IMR-90 (cell line): Measurements from ENCODE around the gene RUFY4. TPM values are rescaled to one million over a fixed set of nuclear protein-coding genes. Genes with fewer than 3 reads are reported as not detected.

Source experiments
- ATAC-seq: fragments of 200-7000 bp; cut with Tn5 transposase; 2 replicates; pipeline ENCODE4 v1.9.1; 2020; ENCODE audit warnings: low read depth, mild to moderate bottlenecking, moderate library complexity
- BruUV-seq: library from RNA; stranded (reverse); fragments of 400-500 nt; replicated peaks from 2 replicates; lab custom pipeline; 2021; lab: Mats Ljungman, UMichigan
- CTCF ChIA-PET: fragments of 300-600 bp; formaldehyde crosslinking; extraction: SDS; loops from one replicate; lab custom pipeline; 2021; ENCODE audit warnings: antibody characterized with exemption; lab: Yijun Ruan, JAX
- POLR2A ChIA-PET: fragments of 300-600 bp; sonication (Branson Sonifier 250); formaldehyde crosslinking; loops from one replicate; lab custom pipeline; 2022; ENCODE audit warnings: antibody characterized with exemption; ENCODE audit not compliant: unreplicated experiment; lab: Charles Lee
- DNase-seq: peaks from one replicate; pipeline ENCODE4 v3.0.0; 2013
- H2AFZ ChIP-seq: replicated peaks from 2 replicates; pipeline ENCODE3; 2013; ENCODE audit warnings: low read length, mild to moderate bottlenecking; ENCODE audit not compliant: poor library complexity
- H2AK5ac ChIP-seq: 2 replicates; pipeline ENCODE4 v1.6.1; 2013; ENCODE audit warnings: low read depth, low read length, inconsistent platforms
- H2AK9ac ChIP-seq: replicated peaks from 2 replicates; pipeline ENCODE3; 2013; ENCODE audit warnings: mild to moderate bottlenecking, low read depth, low read length, moderate library complexity; ENCODE audit not compliant: poor library complexity
- H2BK120ac ChIP-seq: 2 replicates; pipeline ENCODE4 v1.6.1; 2013; ENCODE audit warnings: low read depth, low read length, inconsistent platforms
- H2BK15ac ChIP-seq: 3 replicates; pipeline ENCODE4 v1.6.1; 2013; ENCODE audit warnings: low read depth, low read length, inconsistent platforms
- H2BK20ac ChIP-seq: 2 replicates; pipeline ENCODE4 v1.6.1; 2013; ENCODE audit warnings: low read depth, mild to moderate bottlenecking, inconsistent platforms, low read length, moderate library complexity
- H2BK5ac ChIP-seq: 2 replicates; pipeline ENCODE4 v1.6.1; 2013; ENCODE audit warnings: mild to moderate bottlenecking, low read depth, low read length, inconsistent platforms; ENCODE audit not compliant: poor library complexity, severe bottlenecking
- H3K14ac ChIP-seq: replicated peaks from 2 replicates; pipeline ENCODE4 v1.6.1; 2013; ENCODE audit warnings: low read depth, low read length, inconsistent platforms
- H3K18ac ChIP-seq: 2 replicates; pipeline ENCODE4 v1.6.1; 2013; ENCODE audit warnings: low read depth, low read length, control low read depth
- H3K23ac ChIP-seq: 2 replicates; pipeline ENCODE4 v1.6.1; 2013; ENCODE audit warnings: low read depth, low read length, inconsistent platforms
- H3K27ac ChIP-seq: 2 replicates; pipeline ENCODE4 v1.5.1; 2013; ENCODE audit warnings: mild to moderate bottlenecking, control low read depth, low read length; ENCODE audit not compliant: insufficient read depth
- H3K27me3 ChIP-seq: 2 replicates; pipeline ENCODE4 v1.6.1; 2013; ENCODE audit warnings: low read length; ENCODE audit not compliant: control insufficient read depth, insufficient read depth
- H3K36me3 ChIP-seq: 2 replicates; pipeline ENCODE4 v1.6.1; 2013; ENCODE audit warnings: low read length, mixed read lengths; ENCODE audit not compliant: control insufficient read depth, insufficient read depth
- H3K4ac ChIP-seq: 2 replicates; pipeline ENCODE4 v1.6.1; 2013; ENCODE audit warnings: low read depth, low read length, inconsistent platforms
- H3K4me1 ChIP-seq: 2 replicates; pipeline ENCODE4 v1.6.1; 2013; ENCODE audit warnings: low read length, mixed read lengths; ENCODE audit not compliant: control insufficient read depth, insufficient read depth
- H3K4me2 ChIP-seq: 2 replicates; pipeline ENCODE4 v1.6.1; 2013; ENCODE audit warnings: low read depth, mild to moderate bottlenecking, control low read depth, low read length, moderate library complexity
- H3K4me3 ChIP-seq: 2 replicates; pipeline ENCODE4 v1.5.1; 2013; ENCODE audit warnings: low read depth, mild to moderate bottlenecking, control low read depth, low read length, moderate library complexity; ENCODE audit not compliant: insufficient read depth
- H3K56ac ChIP-seq: 2 replicates; pipeline ENCODE4 v1.6.1; 2013; ENCODE audit warnings: low read length, inconsistent platforms; ENCODE audit not compliant: insufficient read depth; ENCODE audit errors: extremely low read depth
- H3K79me1 ChIP-seq, 2 experiments: 2 replicates each; pipeline ENCODE4 v1.6.1; 2013; ENCODE audit warnings: low read length in 2 of 2, inconsistent platforms in 1 of 2, low read depth in 1 of 2
- H3K9ac ChIP-seq: 2 replicates; pipeline ENCODE4 v1.6.1; 2013; ENCODE audit warnings: low read depth, low read length, control low read depth
- H3K9me1 ChIP-seq: 2 replicates; pipeline ENCODE4 v1.6.1; 2013; ENCODE audit warnings: low read length, inconsistent platforms; ENCODE audit not compliant: insufficient read depth
- H3K9me3 ChIP-seq: 2 replicates; pipeline ENCODE4 v1.6.1; 2013; ENCODE audit warnings: low read length; ENCODE audit not compliant: control insufficient read depth, insufficient read depth
- H4K20me1 ChIP-seq: 2 replicates; pipeline ENCODE4 v1.6.1; 2013; ENCODE audit warnings: low read length, inconsistent platforms; ENCODE audit not compliant: insufficient read depth
- H4K5ac ChIP-seq: 2 replicates; pipeline ENCODE4 v1.6.1; 2013; ENCODE audit warnings: mild to moderate bottlenecking, low read depth, low read length, control low read depth
- H4K8ac ChIP-seq, 2 experiments: 2 replicates each; pipeline ENCODE4 v1.6.1; 2013; ENCODE audit warnings: low read depth in 2 of 2, low read length in 2 of 2, control low read depth in 1 of 2, inconsistent platforms in 1 of 2
- H4K91ac ChIP-seq: 2 replicates; pipeline ENCODE4 v1.6.1; 2013; ENCODE audit warnings: low read depth, low read length, inconsistent platforms; ENCODE audit not compliant: insufficient read depth
- BHLHE40 ChIP-seq: fragments of 150-350 bp; IDR thresholded peaks from 2 replicates; pipeline ENCODE4 v1.6.1; 2016; ENCODE audit warnings: mild to moderate bottlenecking, low read depth, low read length
- CEBPB ChIP-seq: IDR thresholded peaks from 2 replicates; pipeline ENCODE4 v1.6.1; 2012; ENCODE audit warnings: low read depth, low read length, improper control_type of control experiment
- CHD1 ChIP-seq: IDR thresholded peaks from 2 replicates; pipeline ENCODE4 v1.6.1; 2012; ENCODE audit warnings: low read depth, low read length, improper control_type of control experiment
- FOS ChIP-seq: fragments of 150-350 bp; IDR thresholded peaks from 2 replicates; pipeline ENCODE4 v1.6.1; 2016; ENCODE audit warnings: low read depth, low read length
- MAFK ChIP-seq: IDR thresholded peaks from 2 replicates; pipeline ENCODE4 v1.6.1; 2012; ENCODE audit warnings: low read depth, low read length, improper control_type of control experiment
- MAZ ChIP-seq: IDR thresholded peaks from 2 replicates; pipeline ENCODE4 v1.6.1; 2012; ENCODE audit warnings: low read depth, mild to moderate bottlenecking, low read length, improper control_type of control experiment, moderate library complexity, borderline replicate concordance
- MXI1 ChIP-seq: IDR thresholded peaks from 2 replicates; pipeline ENCODE4 v1.6.1; 2012; ENCODE audit warnings: low read depth, mild to moderate bottlenecking, low read length, moderate library complexity, borderline replicate concordance
- NFE2L2 ChIP-seq: fragments of 150-350 bp; IDR thresholded peaks from 2 replicates; pipeline ENCODE4 v1.6.1; 2016; ENCODE audit warnings: low read depth, mild to moderate bottlenecking, low read length
- RAD21 ChIP-seq: IDR thresholded peaks from 2 replicates; pipeline ENCODE4 v1.6.1; 2012; ENCODE audit warnings: low read length, improper control_type of control experiment
- RCOR1 ChIP-seq: IDR thresholded peaks from 2 replicates; pipeline ENCODE4 v1.6.1; 2012; ENCODE audit warnings: mild to moderate bottlenecking, low read length, improper control_type of control experiment; ENCODE audit not compliant: insufficient replicate concordance
- RFX5 ChIP-seq: IDR thresholded peaks from 2 replicates; pipeline ENCODE4 v1.8.0; 2012; ENCODE audit warnings: low read depth, mild to moderate bottlenecking, low read length, moderate library complexity
- SMC3 ChIP-seq: fragments of 150-350 bp; IDR thresholded peaks from 2 replicates; pipeline ENCODE4 v1.6.1; 2016; ENCODE audit warnings: low read depth, mild to moderate bottlenecking, antibody characterized with exemption, low read length, moderate library complexity
- WGBS, 2 experiments: methylation state at CpG; one replicate each; pipeline versions ENCODE4 v1.1.5 to v1.1.7; 2013; ENCODE audit warnings: missing lambda C conversion rate in 2 of 2; ENCODE audit not compliant: insufficient read length in 1 of 2; ENCODE audit errors: extremely low coverage in 2 of 2; 5-methylcytosine and 5-hydroxymethylcytosine counted together
- dilution Hi-C: fragments of 300-500 bp; cut with HindIII; formaldehyde crosslinking; loops from one replicate; pipeline ENCODE4 v1.14.3; 2018; ENCODE audit warnings: low sequenced_read_pairs; ENCODE audit not compliant: unreplicated experiment
- in situ Hi-C: fragments of 300-500 bp; cut with MboI; formaldehyde crosslinking; loops from 3 replicates; pipeline ENCODE4 v1.14.3; 2019; ENCODE audit warnings: low sequenced_read_pairs, inconsistent platforms, mixed read lengths
- intact Hi-C: fragments of 100-400 bp; cut with micrococcal nuclease; formaldehyde crosslinking; loops from 2 replicates; pipeline ENCODE4 v1.10.0; 2022
- polyA plus RNA-seq, 3 experiments: library from polyadenylated mRNA; depleted of rRNA; stranded (reverse); fragments of >200 nt; gene quantifications; 2 replicates each; pipeline ENCODE4 v1.2.3, GENCODE V29; 2012; ENCODE audit warnings: low replicate concordance in 1 of 3
- total RNA-seq: library from RNA; depleted of rRNA; stranded (reverse); fragments of >200 nt; gene quantifications from 2 replicates; pipeline ENCODE4 v1.2.3, GENCODE V29; 2012
- TF ChIP-seq, protein P1 (sequence below): fragments of 150-350 bp; IDR thresholded peaks from 2 replicates; pipeline ENCODE4 v1.6.1; 2016; ENCODE audit warnings: low read depth, mild to moderate bottlenecking, low read length, moderate library complexity, borderline replicate concordance
- TF ChIP-seq, protein P2 (sequence below): conservative IDR thresholded peaks from 2 replicates; pipeline ENCODE4 v1.5.1; 2012; ENCODE audit warnings: mild to moderate bottlenecking, low read depth, low read length, improper control_type of control experiment
- TF ChIP-seq, protein P3 (sequence below): fragments of 150-350 bp; IDR thresholded peaks from 2 replicates; pipeline ENCODE4 v1.6.1; 2017; ENCODE audit warnings: mild to moderate bottlenecking, antibody characterized with exemption, low read length, low read depth

The RUFY4 gene
- total and polyA plus RNA-seq, 2 of the 4 experiments (the other 2 are of a cell fraction) = not detected

DNA sequence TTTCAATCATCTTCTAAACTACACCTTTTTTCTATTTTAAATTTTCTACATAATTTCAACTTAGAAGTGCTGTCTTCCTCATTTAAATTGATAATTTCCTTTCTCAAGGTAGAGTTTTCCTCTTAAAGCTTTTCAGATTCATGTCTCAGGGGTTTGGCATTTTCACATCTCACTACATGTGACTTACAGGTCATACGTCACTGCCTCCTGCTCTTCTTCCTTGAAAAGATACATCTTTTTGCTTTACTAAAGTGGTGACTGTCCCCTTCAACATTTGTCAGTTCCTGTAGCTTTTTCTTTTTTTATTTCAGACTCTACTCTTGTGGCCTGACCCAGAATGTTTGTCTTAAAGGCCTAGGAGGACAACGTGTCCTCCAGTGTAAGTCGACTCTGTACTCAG is 17.1 kb upstream of the RUFY4 start:
- no peaks in the 10 kb centered on the region for H3K9me1 ChIP-seq
- no peaks in the 10 kb centered on the region for H3K4me1 ChIP-seq
- H3K36me3 ChIP-seq = no peaks in the 10 kb centered on the region
- H4K8ac ChIP-seq = no peak overlapping the region
- no peak for TF ChIP-seq CEBPB
- no peak for TF ChIP-seq FOS
- no peak for TF ChIP-seq MAZ
- TF ChIP-seq, protein P1, sequence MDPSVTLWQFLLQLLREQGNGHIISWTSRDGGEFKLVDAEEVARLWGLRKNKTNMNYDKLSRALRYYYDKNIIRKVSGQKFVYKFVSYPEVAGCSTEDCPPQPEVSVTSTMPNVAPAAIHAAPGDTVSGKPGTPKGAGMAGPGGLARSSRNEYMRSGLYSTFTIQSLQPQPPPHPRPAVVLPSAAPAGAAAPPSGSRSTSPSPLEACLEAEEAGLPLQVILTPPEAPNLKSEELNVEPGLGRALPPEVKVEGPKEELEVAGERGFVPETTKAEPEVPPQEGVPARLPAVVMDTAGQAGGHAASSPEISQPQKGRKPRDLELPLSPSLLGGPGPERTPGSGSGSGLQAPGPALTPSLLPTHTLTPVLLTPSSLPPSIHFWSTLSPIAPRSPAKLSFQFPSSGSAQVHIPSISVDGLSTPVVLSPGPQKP = no peak
- no peak for TF ChIP-seq SMC3
- TF ChIP-seq MAFK = no peak
- TF ChIP-seq MXI1 = no peak
- no peak for TF ChIP-seq RCOR1
- no peak for TF ChIP-seq NFE2L2
- no peak for TF ChIP-seq BHLHE40
- TF ChIP-seq CHD1 = no peak
- no peak for TF ChIP-seq RFX5
- TF ChIP-seq, protein P2, sequence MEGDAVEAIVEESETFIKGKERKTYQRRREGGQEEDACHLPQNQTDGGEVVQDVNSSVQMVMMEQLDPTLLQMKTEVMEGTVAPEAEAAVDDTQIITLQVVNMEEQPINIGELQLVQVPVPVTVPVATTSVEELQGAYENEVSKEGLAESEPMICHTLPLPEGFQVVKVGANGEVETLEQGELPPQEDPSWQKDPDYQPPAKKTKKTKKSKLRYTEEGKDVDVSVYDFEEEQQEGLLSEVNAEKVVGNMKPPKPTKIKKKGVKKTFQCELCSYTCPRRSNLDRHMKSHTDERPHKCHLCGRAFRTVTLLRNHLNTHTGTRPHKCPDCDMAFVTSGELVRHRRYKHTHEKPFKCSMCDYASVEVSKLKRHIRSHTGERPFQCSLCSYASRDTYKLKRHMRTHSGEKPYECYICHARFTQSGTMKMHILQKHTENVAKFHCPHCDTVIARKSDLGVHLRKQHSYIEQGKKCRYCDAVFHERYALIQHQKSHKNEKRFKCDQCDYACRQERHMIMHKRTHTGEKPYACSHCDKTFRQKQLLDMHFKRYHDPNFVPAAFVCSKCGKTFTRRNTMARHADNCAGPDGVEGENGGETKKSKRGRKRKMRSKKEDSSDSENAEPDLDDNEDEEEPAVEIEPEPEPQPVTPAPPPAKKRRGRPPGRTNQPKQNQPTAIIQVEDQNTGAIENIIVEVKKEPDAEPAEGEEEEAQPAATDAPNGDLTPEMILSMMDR = no peak
- no peak for TF ChIP-seq RAD21
- TF ChIP-seq, protein P3, sequence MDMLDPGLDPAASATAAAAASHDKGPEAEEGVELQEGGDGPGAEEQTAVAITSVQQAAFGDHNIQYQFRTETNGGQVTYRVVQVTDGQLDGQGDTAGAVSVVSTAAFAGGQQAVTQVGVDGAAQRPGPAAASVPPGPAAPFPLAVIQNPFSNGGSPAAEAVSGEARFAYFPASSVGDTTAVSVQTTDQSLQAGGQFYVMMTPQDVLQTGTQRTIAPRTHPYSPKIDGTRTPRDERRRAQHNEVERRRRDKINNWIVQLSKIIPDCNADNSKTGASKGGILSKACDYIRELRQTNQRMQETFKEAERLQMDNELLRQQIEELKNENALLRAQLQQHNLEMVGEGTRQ = no peak
- no peak overlapping the region for H2BK120ac ChIP-seq
- H3K27ac ChIP-seq = no peak overlapping the region
- ATAC-seq = no peak
- no peak overlapping the region for H2BK5ac ChIP-seq
- no peak overlapping the region for H3K18ac ChIP-seq
- H3K9me3 ChIP-seq = peaks cover 10% of the 10 kb centered on the region
- CTCF ChIA-PET = interaction anchor here (0.5 to 0.6 kb wide), 2 partner anchors 86 to 258 kb away, joined by 3 to 5 read pairs; no protein-coding TSS in a partner anchor
- intact Hi-C loops = no loop called here
- H3K79me1 ChIP-seq = no peaks in the 10 kb centered on the region
- 57% methylated on average over 2 of the region's 3 CpGs; no CpG with 5 or more reads in 1 of the 2 experiments for WGBS, 2 experiments
- peaks cover 33% of the 10 kb centered on the region for H3K27me3 ChIP-seq
- H3K4me2 ChIP-seq = no peak overlapping the region
- H3K23ac ChIP-seq = no peak overlapping the region
- H4K20me1 ChIP-seq = no peaks in the 10 kb centered on the region
- dilution Hi-C loops = no loop called here
- H3K14ac ChIP-seq = no peak overlapping the region
- no peak overlapping the region for H4K91ac ChIP-seq
- no peak overlapping the region for H4K5ac ChIP-seq
- no peak overlapping the region for H2AFZ ChIP-seq
- no peak overlapping the region for H2BK20ac ChIP-seq
- no peak for DNase-seq
- H2AK9ac ChIP-seq = no peak overlapping the region
- in situ Hi-C loops = no loop called here
- no peak overlapping the region for H3K9ac ChIP-seq
- no TSS peak for BruUV-seq
- POLR2A ChIA-PET = no interaction called here
- H3K56ac ChIP-seq = no peak overlapping the region
- no peak overlapping the region for H2BK15ac ChIP-seq
- H3K4me3 ChIP-seq = no peak overlapping the region
- no peak overlapping the region for H3K4ac ChIP-seq
- no peak overlapping the region for H2AK5ac ChIP-seq
